Right cardiac atrium (tissue), 5 donors: ENCODE results near the gene ZNF324B. TPM values are rescaled to one million over a fixed set of nuclear protein-coding genes. Genes with fewer than 3 reads are reported as not detected.
"Not testable (repeated sequence)": the region's sequence is repeated elsewhere in the genome, so short reads cannot be mapped to it uniquely, and the experiment has no call there.

ENCODE experiments used
- ATAC-seq, 2 donors: fragments of 200-7000 bp; cut with Tn5 transposase; one replicate each; pipeline versions ENCODE4 v1.8.0 to v1.9.1; 2020; ENCODE audit warnings: moderate library complexity in 2 of 2, mild to moderate bottlenecking in 1 of 2
- DNase-seq, 3 donors: peaks; one replicate each; pipeline ENCODE4 v3.0.0-alpha.2; 2020
- H3K27ac ChIP-seq: one replicate; pipeline ENCODE4 v1.5.1; 2013; ENCODE audit warnings: mild to moderate bottlenecking, low read length, control low read depth, moderate library complexity
- H3K27me3 ChIP-seq: one replicate; pipeline ENCODE4 v1.6.1; 2013; ENCODE audit not compliant: control insufficient read depth, insufficient read depth
- H3K4me1 ChIP-seq: one replicate; pipeline ENCODE4 v1.6.1; 2013; ENCODE audit warnings: low read length; ENCODE audit not compliant: control insufficient read depth, insufficient read depth
- H3K4me3 ChIP-seq: one replicate; pipeline ENCODE4 v1.5.1; 2013; ENCODE audit warnings: low read length, control low read depth
- H3K9me3 ChIP-seq: one replicate; pipeline ENCODE4 v1.6.1; 2013; ENCODE audit warnings: low read length; ENCODE audit not compliant: control insufficient read depth
- WGBS: extraction: QIAGEN DNeasy Blood & Tissue Kit; methylation state at CpG from one replicate; pipeline ENCODE4 v1.1.7; 2013; 5-methylcytosine and 5-hydroxymethylcytosine counted together
- intact Hi-C, 4 donors: fragments of 100-400 bp; cut with DNase I; formaldehyde crosslinking; loops; one replicate each; pipeline versions ENCODE4 v1.11.0 to v1.14.0; 2022 to 2023
- polyA plus RNA-seq: library from polyadenylated mRNA; stranded (reverse); fragments of 200-250 nt; gene quantifications from one replicate; pipeline ENCODE4 v1.2.3, GENCODE V29; 2013
- total RNA-seq, 4 donors: library from RNA; stranded (reverse); fragmentation: NEBNext Ultra II Directional; extraction: Animal tissue kit (Norgen Biotek cat#: 25700); gene quantifications; one replicate each; pipeline ENCODE4 v1.2.1, GENCODE V29; 2021
- donor health status: healthy with polysubstance abuse.
- donor health status: DM: no; HTN: yes; CAD: no.
- donor health status: DM: no; HTN: no; CAD: no.
- donor health status: DM: no; HTN: yes; CAD: no; lungs with severe emphysema.
- donor health status: DM: yes; HTN: yes; CAD: no.

ZNF324B gene
- total and polyA plus RNA-seq, 5 donors = 1.9 to 4.8 (median 3.2) TPM

DNA sequence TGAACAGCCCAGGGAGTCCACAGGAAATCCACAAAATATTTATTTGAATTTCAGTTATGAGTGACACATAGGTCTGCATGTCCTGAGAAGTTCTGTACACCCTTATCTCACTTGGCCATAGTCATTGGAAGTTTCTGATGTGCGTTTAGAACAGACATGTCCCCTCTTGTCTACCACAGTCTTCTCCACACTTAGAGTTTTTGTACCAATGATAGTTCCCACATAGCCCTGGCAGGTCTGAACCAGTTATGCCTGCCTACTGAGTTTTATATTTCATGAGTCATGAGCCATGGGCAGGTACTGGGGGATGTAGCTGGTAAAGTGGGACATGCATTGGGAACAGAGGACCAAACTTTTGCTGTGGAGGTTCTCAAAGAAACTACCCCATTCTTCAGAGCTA lies 22.8 kb upstream of the ZNF324B start:
- intact Hi-C loops = no loop called here
- 75% methylated on average over 1 of the region's 1 CpG for WGBS
- DNase-seq (no peak), ATAC-seq (peak in 1 of 2 donors; percentile 22)
- H3K4me3 ChIP-seq = no peak overlapping the region
- H3K27me3 ChIP-seq = no peaks in the 10 kb centered on the region
- peaks cover 29% of the 10 kb centered on the region for H3K9me3 ChIP-seq
- H3K27ac ChIP-seq = no peak overlapping the region
- H3K4me1 ChIP-seq = no peaks in the 10 kb centered on the region

DNA sequence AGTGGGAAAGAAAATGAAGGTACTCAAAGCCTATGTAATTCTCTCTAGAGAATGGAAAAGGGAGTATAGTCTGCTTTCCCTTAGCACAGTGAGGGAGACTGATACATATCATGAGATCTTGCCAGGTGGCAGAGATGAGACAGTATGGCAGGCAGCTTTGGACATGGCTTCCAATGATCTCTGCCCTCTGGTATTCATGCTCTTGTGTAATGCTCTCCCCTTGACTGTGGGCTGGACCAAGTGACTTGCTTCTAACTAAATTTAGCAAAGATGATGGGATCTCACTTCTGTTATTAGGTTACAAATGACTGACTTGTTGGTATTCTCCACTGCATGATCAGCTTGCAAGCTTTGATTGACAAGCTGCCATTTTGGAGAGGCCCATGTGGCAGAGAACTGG lies 21.7 kb upstream of the ZNF324B start:
- Histone ChIP-seq H3K27ac (no peak overlapping the region), H3K4me1 (no peaks in the 10 kb centered on the region), H3K27me3 (no peaks in the 10 kb centered on the region), H3K9me3 (peaks cover 40% of the 10 kb centered on the region), H3K4me3 (no peak overlapping the region)
- DNase-seq (no peak), ATAC-seq (no peak)
- intact Hi-C loops = no loop called here

DNA sequence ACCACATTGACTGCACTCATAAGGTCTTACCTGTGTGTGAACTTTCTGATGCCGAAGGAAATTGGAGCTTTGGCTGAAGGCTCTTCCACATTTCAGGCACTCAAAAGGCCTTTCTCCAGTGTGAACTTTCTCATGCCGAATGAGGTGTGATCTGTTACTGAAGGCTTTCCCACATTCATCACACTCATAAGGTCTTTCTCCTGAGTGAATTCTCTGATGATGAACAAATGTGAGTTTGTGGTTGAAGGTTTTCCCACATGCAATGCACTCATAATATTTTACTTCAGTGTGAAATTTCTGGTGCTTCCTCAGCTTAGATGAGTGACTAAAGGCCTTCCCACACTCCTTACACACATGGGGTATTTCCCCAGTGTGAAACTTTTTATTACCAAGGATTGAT lies 17.2 kb upstream of the ZNF324B start:
- 96% methylated on average over 2 of the region's 2 CpGs for WGBS
- no peak for DNase-seq
- Histone ChIP-seq H3K27me3 (no peaks in the 10 kb centered on the region), H3K4me3 (peak overlapping the region; percentile 11), H3K27ac (no peak overlapping the region), H3K9me3 (peaks cover 40% of the 10 kb centered on the region), H3K4me1 (peaks cover 2% of the 10 kb centered on the region)
- intact Hi-C loops = no loop called here
- no peak for ATAC-seq

DNA sequence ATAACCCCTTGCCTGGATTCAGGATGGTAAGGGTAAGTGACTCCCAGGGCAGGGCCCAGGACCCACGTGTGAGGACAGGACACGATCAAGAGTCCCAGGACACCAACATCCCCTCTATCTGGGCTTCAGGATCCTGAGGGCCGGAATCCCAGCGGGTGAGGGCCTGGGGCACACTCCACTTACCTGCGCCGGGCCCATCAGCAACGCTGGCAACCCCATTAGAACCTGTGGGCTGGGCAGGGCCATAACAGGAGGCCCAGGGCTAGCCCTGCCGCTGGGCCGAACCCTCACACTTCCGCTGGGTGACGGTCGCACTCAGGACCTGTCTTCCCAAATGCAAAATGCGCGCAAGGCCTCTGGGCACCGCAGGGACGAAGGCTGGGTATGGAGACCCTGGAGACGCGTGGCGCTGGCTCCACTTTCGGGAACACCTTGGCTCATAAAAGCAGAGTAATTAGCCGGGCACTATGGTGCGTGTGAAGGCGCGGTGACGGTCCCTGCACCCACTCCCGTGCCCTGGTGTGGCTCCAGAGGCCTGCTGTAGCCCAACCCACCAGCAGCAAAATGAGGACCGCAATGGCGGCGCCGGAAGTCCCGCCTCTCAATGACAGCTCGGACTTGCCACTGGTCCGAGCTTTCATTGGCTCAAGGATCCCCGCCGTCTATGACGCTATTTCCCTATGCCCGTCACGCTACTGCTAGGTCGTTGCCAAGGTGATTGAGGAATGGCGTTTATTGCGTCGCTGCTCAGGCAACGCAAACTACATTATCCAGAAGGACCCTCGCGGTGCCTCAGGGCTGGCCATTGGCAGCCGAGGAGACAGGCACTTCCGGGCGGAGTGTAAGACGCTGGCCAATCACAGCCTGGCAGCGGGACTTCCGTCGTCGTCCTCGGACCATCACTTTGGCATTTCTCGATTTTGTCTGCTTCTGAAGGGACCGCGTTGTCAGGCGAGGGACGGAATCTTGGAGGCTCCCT lies 11.6 kb upstream of the ZNF324B start, which contains the start of gene ZNF132:
Gene ZNF132 (minus strand): TSS at position 578 of the 979 bp plus-strand sequence. CDS start 332 bp downstream, at position 246.
- DNase-seq = peak; percentile 98
- H3K27ac ChIP-seq = peak within 1 kb of the TSS; percentile 77
- peaks cover 3% of the 10 kb centered on the region for H3K9me3 ChIP-seq
- peak within 1 kb of the TSS; percentile 80 for H3K4me3 ChIP-seq
- H3K4me1 ChIP-seq = peaks cover 6% of the 10 kb centered on the region
- peak; percentile 99 for ATAC-seq
- WGBS = 7% methylated on average over 59 of the region's 59 CpGs
- intact Hi-C loops = no loop called here
- no peaks in the 10 kb centered on the region for H3K27me3 ChIP-seq

DNA sequence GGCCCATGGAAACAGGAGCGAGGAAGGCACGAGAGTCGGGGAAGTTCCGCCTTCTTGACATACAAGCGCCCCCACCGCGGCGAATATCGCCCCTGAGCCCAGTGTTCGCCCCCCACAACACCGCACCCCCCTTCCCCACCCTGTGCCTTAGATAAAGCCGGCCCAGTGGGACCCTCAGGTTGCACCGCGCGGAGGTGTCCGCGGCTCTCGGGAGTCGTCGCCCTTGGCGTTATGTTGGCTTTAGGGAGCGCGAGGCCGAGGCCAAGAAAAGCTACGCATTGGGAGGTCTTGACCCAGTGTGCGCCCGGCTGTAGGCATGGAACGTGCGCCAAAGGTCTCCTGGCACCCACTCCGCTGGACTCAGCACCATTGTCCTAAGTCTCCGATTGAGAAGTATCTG lies 10.9 kb upstream of the ZNF324B start:
- peak overlapping the region; percentile 80 for H3K4me3 ChIP-seq
- DNase-seq (no peak), ATAC-seq (peak; percentile 5 to 21)
- peaks cover 6% of the 10 kb centered on the region for H3K4me1 ChIP-seq
- WGBS = 12% methylated on average over 31 of the region's 31 CpGs
- intact Hi-C loops = no loop called here
- H3K27ac ChIP-seq = peak overlapping the region; percentile 77
- no peaks in the 10 kb centered on the region for H3K9me3 ChIP-seq
- no peaks in the 10 kb centered on the region for H3K27me3 ChIP-seq

DNA sequence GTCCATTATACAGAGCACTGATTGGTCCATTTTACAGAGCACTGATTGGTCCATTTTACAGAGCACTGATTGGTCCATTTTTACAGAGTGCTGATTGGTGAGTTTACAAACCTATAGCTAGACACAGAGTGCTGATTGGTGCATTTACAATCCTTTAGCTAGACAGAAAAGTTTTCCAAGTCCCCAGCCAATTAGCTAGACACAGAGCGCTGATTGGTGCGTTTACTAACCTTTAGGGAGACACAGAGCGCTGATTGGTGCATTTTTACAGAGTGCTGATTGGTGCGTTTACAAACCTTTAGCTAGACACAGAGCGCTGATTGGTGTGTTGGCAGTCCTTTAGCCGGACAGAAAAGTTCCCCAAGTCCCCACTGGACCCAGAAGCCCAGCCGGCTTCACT lies 8.4 kb upstream of the ZNF324B start:
- ATAC-seq, H3K4me3 ChIP-seq, intact Hi-C loops, H3K4me1 ChIP-seq, DNase-seq, H3K27ac ChIP-seq, H3K9me3 ChIP-seq, H3K27me3 ChIP-seq: not testable (repeated sequence)
- WGBS = 88% methylated on average over 7 of the region's 7 CpGs

DNA sequence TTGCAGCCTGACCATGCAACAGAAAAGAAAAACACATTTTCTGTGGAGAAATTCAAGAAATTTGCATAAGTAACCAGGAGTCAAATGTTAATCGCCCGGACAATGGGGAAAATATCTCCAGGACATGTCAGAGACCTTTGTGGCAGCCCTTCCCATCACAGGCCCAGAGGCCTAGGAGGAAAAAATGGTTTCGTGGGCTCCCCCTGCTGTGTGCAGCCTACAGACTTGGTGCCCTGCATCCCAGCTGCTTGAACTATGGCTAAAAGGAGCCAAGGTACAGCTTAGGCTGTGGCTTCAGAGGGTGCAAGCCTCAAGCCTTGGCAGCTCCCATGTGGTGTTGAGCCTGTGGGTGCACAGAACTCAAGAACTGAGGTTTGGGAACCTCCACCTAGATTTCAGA lies 2.6 kb upstream of the ZNF324B start:
- H3K27ac ChIP-seq, H3K27me3 ChIP-seq, intact Hi-C loops, DNase-seq, ATAC-seq, H3K4me1 ChIP-seq, H3K4me3 ChIP-seq, H3K9me3 ChIP-seq: not testable (repeated sequence)
- WGBS = 67% methylated on average over 3 of the region's 3 CpGs

DNA sequence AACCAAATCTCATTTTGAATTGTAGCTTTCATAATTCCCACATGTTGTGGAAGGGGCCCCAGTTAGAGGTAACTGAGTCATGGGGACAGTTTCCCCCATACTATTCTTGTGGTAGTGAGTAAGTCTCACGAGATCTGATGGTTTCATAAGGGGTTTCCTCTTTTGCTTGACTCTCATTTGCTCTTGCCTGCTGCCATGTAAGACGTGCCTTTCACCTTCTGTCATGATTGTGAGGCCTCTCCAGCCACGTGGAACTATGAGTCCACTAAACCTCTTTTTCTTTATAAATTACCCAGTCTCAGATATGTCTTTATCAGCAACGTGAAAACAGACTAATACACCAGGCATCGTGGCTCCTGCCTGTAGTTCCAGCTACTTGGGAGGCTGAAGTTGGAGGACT lies 1.4 kb upstream of the ZNF324B start:
- H3K4me3 ChIP-seq, H3K9me3 ChIP-seq, H3K4me1 ChIP-seq, ATAC-seq, intact Hi-C loops, H3K27ac ChIP-seq, H3K27me3 ChIP-seq: not testable (repeated sequence)
- 56% methylated on average over 5 of the region's 5 CpGs for WGBS
- peak in 1 of 3 donors; percentile 19 for DNase-seq

DNA sequence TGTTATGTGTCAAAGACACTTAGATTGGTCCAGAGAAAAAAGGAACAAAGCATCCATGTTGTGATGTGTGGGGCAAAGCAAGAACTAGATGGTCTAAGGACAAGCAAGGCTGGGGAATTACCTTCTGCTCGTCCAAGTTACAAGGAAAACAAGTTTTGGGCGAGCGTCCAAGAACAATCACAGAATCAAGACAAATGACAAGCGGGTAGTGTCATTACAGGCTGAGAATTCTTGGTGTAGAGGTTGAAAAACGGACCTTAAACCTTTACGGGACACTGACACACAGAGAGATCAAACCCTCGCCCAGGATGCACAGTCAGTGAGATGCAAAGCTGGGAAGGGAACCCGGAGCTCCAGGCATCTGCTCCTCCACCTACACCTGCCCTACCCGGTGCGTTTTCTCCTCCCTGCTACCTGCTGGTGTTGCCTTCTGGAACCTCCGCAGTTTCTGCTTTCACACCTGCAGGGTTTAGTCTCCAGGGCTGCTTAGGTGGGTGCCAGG lies 515 bp upstream of the ZNF324B start:
- peak overlapping the region; percentile 83 for H3K4me3 ChIP-seq
- no peaks in the 10 kb centered on the region for H3K9me3 ChIP-seq
- WGBS = 7% methylated on average over 11 of the region's 11 CpGs
- H3K27ac ChIP-seq = no peak overlapping the region
- ATAC-seq (peak in 1 of 2 donors; percentile 6), DNase-seq (no peak)
- no peaks in the 10 kb centered on the region for H3K4me1 ChIP-seq
- intact Hi-C loops = no loop called here
- H3K27me3 ChIP-seq = no peaks in the 10 kb centered on the region

DNA sequence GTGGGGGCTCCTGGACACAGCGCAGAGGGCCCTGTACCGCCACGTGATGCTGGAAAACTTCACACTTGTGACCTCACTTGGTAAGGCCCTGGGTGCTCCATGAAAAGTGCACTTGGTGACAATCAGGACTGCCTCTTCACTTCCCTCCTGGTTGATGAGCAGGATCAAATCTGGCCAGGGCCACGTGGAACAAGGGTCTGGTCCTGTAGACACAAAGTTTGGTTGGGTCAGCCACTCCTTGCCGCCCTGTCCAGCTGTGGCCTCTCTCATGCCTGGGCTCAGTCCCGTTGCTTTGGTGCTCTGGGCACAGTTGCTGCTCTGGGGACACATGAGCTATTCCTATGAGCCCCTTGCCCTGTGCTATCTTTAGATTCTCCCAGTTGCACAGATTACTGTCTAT lies 2.3 kb downstream of the ZNF324B start:
- H3K9me3 ChIP-seq = no peaks in the 10 kb centered on the region
- H3K27me3 ChIP-seq = no peaks in the 10 kb centered on the region
- H3K27ac ChIP-seq = no peak overlapping the region
- H3K4me1 ChIP-seq = no peaks in the 10 kb centered on the region
- no peak for ATAC-seq
- H3K4me3 ChIP-seq = no peak overlapping the region
- intact Hi-C loops = no loop called here
- 93% methylated on average over 6 of the region's 6 CpGs for WGBS
- peak in 1 of 3 donors; percentile 33 for DNase-seq

DNA sequence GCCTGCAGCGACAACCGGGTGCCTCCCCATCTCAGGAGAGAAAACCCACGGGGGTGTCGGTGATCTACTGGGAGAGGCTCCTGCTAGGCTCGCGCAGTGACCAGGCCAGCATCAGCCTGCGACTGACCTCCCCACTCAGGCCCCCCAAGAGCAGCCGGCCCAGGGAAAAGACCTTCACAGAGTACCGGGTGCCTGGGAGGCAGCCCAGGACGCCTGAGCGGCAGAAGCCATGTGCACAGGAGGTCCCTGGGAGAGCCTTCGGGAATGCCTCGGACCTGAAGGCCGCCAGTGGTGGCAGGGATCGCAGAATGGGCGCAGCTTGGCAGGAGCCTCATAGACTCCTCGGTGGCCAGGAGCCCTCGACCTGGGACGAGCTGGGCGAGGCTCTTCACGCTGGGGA lies 3.9 kb downstream of the ZNF324B start:
- H3K27ac ChIP-seq = no peak overlapping the region
- DNase-seq (peak in 2 of 3 donors; percentile 48 to 52), ATAC-seq (no peak)
- no peaks in the 10 kb centered on the region for H3K27me3 ChIP-seq
- intact Hi-C loops = no loop called here
- no peaks in the 10 kb centered on the region for H3K4me1 ChIP-seq
- no peaks in the 10 kb centered on the region for H3K9me3 ChIP-seq
- H3K4me3 ChIP-seq = no peak overlapping the region
- WGBS = 94% methylated on average over 21 of the region's 21 CpGs
